ENCODE measurements around the gene DHRSX. TPM values are rescaled to one million over a fixed set of nuclear protein-coding genes. Genes with fewer than 3 reads are reported as not detected.

DHRSX gene
- total RNA-seq, 2 donors from 2014 or later, result 14.8 to 46.5 TPM

DNA sequence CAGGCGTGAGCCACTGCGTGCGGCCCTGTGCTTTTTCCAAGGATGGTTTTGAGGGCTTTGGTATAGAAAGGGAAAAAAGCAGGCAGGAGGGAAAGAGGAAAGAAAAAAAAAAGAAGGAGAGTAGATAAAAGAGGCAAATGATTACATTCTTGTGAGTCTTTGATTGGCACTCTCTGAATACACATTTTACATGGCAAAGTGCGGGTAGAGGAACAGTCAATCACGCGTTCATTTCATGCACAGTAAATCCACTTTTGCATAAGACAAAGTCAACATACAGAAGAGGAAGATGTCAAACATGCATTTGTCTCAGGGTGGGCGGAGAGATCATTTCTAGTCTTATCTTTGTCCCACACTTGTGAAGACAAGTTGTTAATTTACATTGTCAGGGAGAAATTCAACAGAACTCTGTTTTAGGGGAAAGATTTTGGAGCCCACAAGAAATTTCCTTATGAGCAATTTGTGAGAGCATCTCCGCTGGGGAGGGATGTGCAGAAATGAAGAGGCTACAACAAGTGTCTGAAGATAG, 183.2 kb downstream of the DHRSX start:
- H3K4me1 ChIP-seq, result peaks cover 20% of the 10 kb centered on the region
- DNase-seq (no peak), ATAC-seq (no peak)
- H3K4me3 ChIP-seq, result no peak overlapping the region
- no peak for TF ChIP-seq POLR2A (IDR thresholded peaks at IDR 0.05)
- TF ChIP-seq, protein P1, sequence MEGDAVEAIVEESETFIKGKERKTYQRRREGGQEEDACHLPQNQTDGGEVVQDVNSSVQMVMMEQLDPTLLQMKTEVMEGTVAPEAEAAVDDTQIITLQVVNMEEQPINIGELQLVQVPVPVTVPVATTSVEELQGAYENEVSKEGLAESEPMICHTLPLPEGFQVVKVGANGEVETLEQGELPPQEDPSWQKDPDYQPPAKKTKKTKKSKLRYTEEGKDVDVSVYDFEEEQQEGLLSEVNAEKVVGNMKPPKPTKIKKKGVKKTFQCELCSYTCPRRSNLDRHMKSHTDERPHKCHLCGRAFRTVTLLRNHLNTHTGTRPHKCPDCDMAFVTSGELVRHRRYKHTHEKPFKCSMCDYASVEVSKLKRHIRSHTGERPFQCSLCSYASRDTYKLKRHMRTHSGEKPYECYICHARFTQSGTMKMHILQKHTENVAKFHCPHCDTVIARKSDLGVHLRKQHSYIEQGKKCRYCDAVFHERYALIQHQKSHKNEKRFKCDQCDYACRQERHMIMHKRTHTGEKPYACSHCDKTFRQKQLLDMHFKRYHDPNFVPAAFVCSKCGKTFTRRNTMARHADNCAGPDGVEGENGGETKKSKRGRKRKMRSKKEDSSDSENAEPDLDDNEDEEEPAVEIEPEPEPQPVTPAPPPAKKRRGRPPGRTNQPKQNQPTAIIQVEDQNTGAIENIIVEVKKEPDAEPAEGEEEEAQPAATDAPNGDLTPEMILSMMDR (IDR thresholded peaks at IDR 0.05), result no peak
- H3K27ac ChIP-seq, result no peak overlapping the region
- H3K36me3 ChIP-seq (replicated peaks in 1 of 2; ENCODE audit: insufficient read depth in 1 of 2, low read depth in 2 of 2), result no peaks in the 10 kb centered on the region
- no peaks in the 10 kb centered on the region for H3K9me3 ChIP-seq
- WGBS, 2 donors, result 74 to 96% methylated on average over 8 of the region's 8 CpGs
- H3K27me3 ChIP-seq, result no peaks in the 10 kb centered on the region
- intact Hi-C loops (cut with DNase I), result no loop called here

DNA sequence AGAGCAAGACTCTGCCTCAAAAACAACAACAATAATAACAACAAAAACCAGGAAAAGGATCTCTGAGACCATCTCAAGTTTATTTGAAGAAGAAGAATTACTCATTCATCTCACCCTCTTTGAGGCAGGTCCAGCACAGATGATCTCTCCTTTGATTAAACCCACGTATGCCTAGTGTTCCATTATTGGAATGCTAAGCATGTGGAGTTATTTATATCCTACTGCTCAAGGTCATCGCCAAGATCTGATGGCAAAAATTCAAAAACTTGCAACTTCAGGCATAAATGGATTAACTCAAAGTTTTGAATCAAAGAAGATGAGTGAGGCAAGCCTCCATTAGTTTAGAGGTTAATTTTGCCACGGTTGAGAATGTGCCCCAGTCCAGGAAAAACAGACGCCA, 184.2 kb downstream of the DHRSX start:
- Histone ChIP-seq H3K4me1 (peaks cover 20% of the 10 kb centered on the region), H3K4me3 (no peak overlapping the region), H3K27me3 (no peaks in the 10 kb centered on the region), H3K9me3 (no peaks in the 10 kb centered on the region), H3K27ac (peak overlapping the region in 1 of 4 donors; percentile 39), H3K36me3 (replicated peaks in 1 of 2; ENCODE audit: insufficient read depth in 1 of 2, low read depth in 2 of 2) (no peaks in the 10 kb centered on the region)
- TF ChIP-seq, protein P1 (IDR thresholded peaks at IDR 0.05), result no peak
- no peak for TF ChIP-seq POLR2A (IDR thresholded peaks at IDR 0.05)
- no peak for ATAC-seq
- WGBS, 2 donors, result 29 to 33% methylated on average over 4 of the region's 4 CpGs
- no peak for DNase-seq
- intact Hi-C loops (cut with DNase I), result no loop called here

DNA sequence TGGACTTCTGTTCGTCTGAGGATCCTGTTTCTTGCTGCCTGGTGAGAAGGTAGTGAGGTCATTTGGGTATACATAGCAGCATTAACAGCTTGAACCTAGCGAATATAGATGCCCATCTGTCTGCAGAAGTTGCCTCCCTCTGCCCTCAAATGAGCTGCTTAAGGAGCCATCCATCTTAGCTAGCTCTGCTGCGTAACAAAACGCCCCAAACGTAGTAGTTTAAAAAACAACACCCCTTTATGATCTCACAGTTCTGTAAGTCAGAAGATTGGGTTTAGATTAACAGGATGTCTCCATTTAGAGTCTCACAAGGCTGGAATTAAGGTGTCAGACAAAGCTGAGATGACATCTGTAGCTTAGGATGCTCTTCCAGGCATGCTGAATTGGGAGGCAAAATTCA, 185.3 kb downstream of the DHRSX start:
- 93 to 95% methylated on average over 5 of the region's 5 CpGs for WGBS, 2 donors

DNA sequence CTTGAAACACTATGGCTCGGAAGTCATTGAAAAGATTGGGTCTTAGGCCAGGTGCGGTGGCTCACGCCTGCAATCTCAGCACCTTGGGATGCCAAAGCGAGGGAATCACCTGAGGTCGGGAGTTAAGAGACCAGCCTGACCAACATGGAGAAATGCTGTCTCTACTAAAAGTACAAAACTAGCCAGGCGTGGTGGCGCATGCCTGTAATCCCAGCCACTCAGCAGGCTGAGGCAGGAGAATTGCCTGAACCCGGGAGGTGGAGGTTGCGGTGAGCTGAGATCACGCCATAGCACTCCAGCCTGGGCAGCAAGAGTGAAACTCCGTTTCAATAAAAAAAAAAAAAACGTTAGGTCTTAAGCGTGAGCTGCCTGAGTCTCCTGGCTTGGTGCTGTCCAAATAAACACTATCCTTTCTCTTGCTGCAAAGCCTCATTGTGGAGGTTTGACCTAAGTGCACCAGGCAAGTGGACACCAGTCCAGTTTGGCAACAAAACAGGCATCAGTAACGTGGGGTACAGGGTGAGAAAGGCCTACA, 185.9 kb downstream of the DHRSX start:
- Histone ChIP-seq H3K27me3 (no peaks in the 10 kb centered on the region), H3K4me3 (no peak overlapping the region), H3K4me1 (peaks cover 10% of the 10 kb centered on the region), H3K27ac (no peak overlapping the region), H3K36me3 (replicated peaks in 1 of 2; ENCODE audit: insufficient read depth in 1 of 2, low read depth in 2 of 2) (no peaks in the 10 kb centered on the region), H3K9me3 (no peaks in the 10 kb centered on the region)
- ATAC-seq, result no peak
- 90 to 94% methylated on average over 11 to 12 of the region's 14 CpGs for WGBS, 2 donors
- no peak for DNase-seq
- TF ChIP-seq POLR2A (IDR thresholded peaks at IDR 0.05), result no peak
- TF ChIP-seq, protein P1 (IDR thresholded peaks at IDR 0.05), result no peak
- intact Hi-C loops (cut with DNase I), result no loop called here

More for the DNA sequence above, 185.3 kb downstream of the DHRSX start:
- Histone ChIP-seq H3K9me3 (no peaks in the 10 kb centered on the region), H3K27ac (no peak overlapping the region), H3K4me3 (no peak overlapping the region), H3K27me3 (no peaks in the 10 kb centered on the region), H3K36me3 (replicated peaks in 1 of 2; ENCODE audit: insufficient read depth in 1 of 2, low read depth in 2 of 2) (no peaks in the 10 kb centered on the region), H3K4me1 (peaks cover 12% of the 10 kb centered on the region)
- no peak for ATAC-seq
- no peak for DNase-seq
- intact Hi-C loops (cut with DNase I), result no loop called here
- TF ChIP-seq, protein P1 (IDR thresholded peaks at IDR 0.05), result no peak
- no peak for TF ChIP-seq POLR2A (IDR thresholded peaks at IDR 0.05)
